K562 (cell line): ENCODE measurements around the gene STX12. TPM values are rescaled to one million over a fixed set of nuclear protein-coding genes. Genes with fewer than 3 reads are reported as not detected.

ENCODE experiments used
- ATF7 ChIP-seq: fragments of 450-650 bp; IDR thresholded peaks from 2 replicates; pipeline ENCODE4 v1.7.1; 2014; ENCODE audit warnings: mild to moderate bottlenecking, moderate library complexity
- CBX1 ChIP-seq: sonication (generic); IDR thresholded peaks from 2 replicates; pipeline ENCODE4 v1.6.1; 2016; ENCODE audit warnings: antibody characterized with exemption, low read depth, mild to moderate bottlenecking
- CBX3 ChIP-seq, 2 experiments: IDR thresholded peaks; 1 replicate in 1 of 2; 2 replicates in 1 of 2; pipeline ENCODE4 v1.6.1; 2012; ENCODE audit warnings: inconsistent platforms in 2 of 2, low read length in 2 of 2, borderline replicate concordance in 1 of 2, control low read depth in 1 of 2
- CHD2 ChIP-seq: IDR thresholded peaks from 2 replicates; pipeline ENCODE4 v1.6.1; 2011; ENCODE audit warnings: low read depth, low read length
- HCFC1 ChIP-seq: IDR thresholded peaks from 2 replicates; pipeline ENCODE4 v1.6.1; 2012; ENCODE audit warnings: low read depth, low read length, improper control_type of control experiment
- KAT7 ChIP-seq: sonication (generic); formaldehyde crosslinking; IDR thresholded peaks from 2 replicates; pipeline ENCODE4 v1.8.0; 2022; ENCODE audit warnings: missing genetic modification reagents, mild to moderate bottlenecking, borderline replicate concordance
- NCOR1 ChIP-seq: fragments of 450-650 bp; IDR thresholded peaks from 2 replicates; pipeline ENCODE4 v1.6.1; 2016; ENCODE audit warnings: mild to moderate bottlenecking, moderate library complexity
- NR2F6 ChIP-seq: fragments of 450-650 bp; formaldehyde crosslinking; IDR thresholded peaks from 2 replicates; pipeline ENCODE4 v1.4.0; 2020; ENCODE audit warnings: mild to moderate bottlenecking
- NRF1 ChIP-seq, 2 experiments: fragments of 450-650 bp; IDR thresholded peaks in 1 of 2; conservative IDR thresholded peaks in 1 of 2; 2 replicates each; pipeline ENCODE4 v1.6.1; 2014; ENCODE audit warnings: mild to moderate bottlenecking in 2 of 2
- PHF20 ChIP-seq: fragments of 450-650 bp; IDR thresholded peaks from 2 replicates; pipeline ENCODE4 v1.6.1; 2018; ENCODE audit not compliant: partially characterized antibody
- POLR2AphosphoS2 ChIP-seq: IDR thresholded peaks from 2 replicates; pipeline ENCODE4 v1.6.1; 2012; ENCODE audit warnings: low read length, improper control_type of control experiment
- POU5F1 ChIP-seq: fragments of 150-350 bp; IDR thresholded peaks from 2 replicates; pipeline ENCODE4 v1.6.1; 2014; ENCODE audit warnings: borderline replicate concordance, low read length, low read depth, mild to moderate bottlenecking; ENCODE audit not compliant: partially characterized antibody
- SMARCA5 ChIP-seq: fragments of 450-650 bp; IDR thresholded peaks from 2 replicates; pipeline ENCODE4 v1.6.1; 2016
- ZBTB8A ChIP-seq: fragments of 450-650 bp; IDR thresholded peaks from 2 replicates; pipeline ENCODE4 v1.6.1; 2018; ENCODE audit warnings: mild to moderate bottlenecking, moderate library complexity; ENCODE audit not compliant: partially characterized antibody
- ZFP36 ChIP-seq: fragments of 150-350 bp; IDR thresholded peaks from 2 replicates; pipeline ENCODE4 v1.6.1; 2018; ENCODE audit warnings: low read length, low read depth; ENCODE audit not compliant: partially characterized antibody
- ZNF134 ChIP-seq: fragments of 250-450 bp; sonication (Bioruptor Pico); conservative IDR thresholded peaks from 2 replicates; pipeline ENCODE4 v1.4.0; 2020
- ZNF143 ChIP-seq: sonication (generic); formaldehyde crosslinking; IDR thresholded peaks from 2 replicates; pipeline ENCODE4 v1.9.0; 2022; ENCODE audit warnings: mild to moderate bottlenecking, missing genetic modification reagents
- ZNF175 ChIP-seq: fragments of 200-800 bp; sonication (Bioruptor generic); IDR thresholded peaks from 2 replicates; pipeline ENCODE4 v1.6.1; 2016; ENCODE audit warnings: low read depth, mild to moderate bottlenecking, missing genetic modification characterization, missing compliant biosample characterization
- ZNF324 ChIP-seq: fragments of 250-450 bp; sonication (Bioruptor Pico); IDR thresholded peaks from 2 replicates; pipeline ENCODE4 v1.4.0; 2020; ENCODE audit warnings: mild to moderate bottlenecking
- ZNF507 ChIP-seq: conservative IDR thresholded peaks from 2 replicates; pipeline ENCODE4 v1.6.1; 2017; ENCODE audit warnings: missing genetic modification characterization, missing compliant biosample characterization
- ZNF75A ChIP-seq: fragments of 450-650 bp; formaldehyde crosslinking; IDR thresholded peaks from 2 replicates; pipeline ENCODE4 v1.4.0; 2020; ENCODE audit warnings: mild to moderate bottlenecking
- polyA plus RNA-seq, 8 experiments: library from polyadenylated mRNA; depleted of rRNA in 4 of 8; stranded (reverse) in 5 of 8; unstranded in 3 of 8; fragments of >200 nt; fragmentation: Nextera tagmentation in 2 of 8; fragmentation: Illumina TruSeq in 1 of 8; extraction: Ambion mirVana in 2 of 8; extraction: Trizol in 1 of 8; gene quantifications; 2 replicates each; pipeline versions ENCODE4 v1.2.1 to v1.2.3, GENCODE V29; 2011 to 2014; ENCODE audit warnings: inconsistent platforms in 1 of 8, missing spikeins in 1 of 8
- total RNA-seq, 7 experiments: library from RNA; depleted of rRNA in 6 of 7; stranded (reverse); fragments of >200 nt in 6 of 7; fragmentation: Illumina TruSeq in 2 of 7; extraction: Trizol in 2 of 7; gene quantifications; 2 replicates each; pipeline versions ENCODE4 v1.2.1 to v1.2.3, GENCODE V29; 2011 to 2021; ENCODE audit warnings: low replicate concordance in 1 of 7
- TF ChIP-seq, protein P1 (sequence below), 2 experiments: fragments of 450-650 bp in 1 of 2; IDR thresholded peaks; 2 replicates each; pipeline ENCODE4 v1.6.1; 2011 to 2017; ENCODE audit warnings: low read depth in 2 of 2, antibody characterized with exemption in 1 of 2, borderline replicate concordance in 1 of 2, low read length in 1 of 2, mild to moderate bottlenecking in 1 of 2, mixed read lengths in 1 of 2; ENCODE audit not compliant: control insufficient read depth in 1 of 2
- TF ChIP-seq, protein P2 (sequence below): fragments of 450-650 bp; IDR thresholded peaks from 2 replicates; pipeline ENCODE4 v1.6.1; 2016; ENCODE audit warnings: mild to moderate bottlenecking
- TF ChIP-seq, protein P3 (sequence below): sonication (generic); formaldehyde crosslinking; IDR thresholded peaks from 2 replicates; pipeline ENCODE4 v1.9.0; 2022; ENCODE audit warnings: mild to moderate bottlenecking, missing genetic modification reagents
- TF ChIP-seq, protein P4 (sequence below): fragments of 450-650 bp; IDR thresholded peaks from 2 replicates; pipeline ENCODE4 v1.6.1; 2016; ENCODE audit warnings: antibody characterized with exemption

Gene STX12
- total and polyA plus RNA-seq, 9 of the 15 experiments (the other 6 are each of a cell fraction or from before 2014, with no cell fraction given): 16.9 to 31.3 (median 25.7) TPM

DNA sequence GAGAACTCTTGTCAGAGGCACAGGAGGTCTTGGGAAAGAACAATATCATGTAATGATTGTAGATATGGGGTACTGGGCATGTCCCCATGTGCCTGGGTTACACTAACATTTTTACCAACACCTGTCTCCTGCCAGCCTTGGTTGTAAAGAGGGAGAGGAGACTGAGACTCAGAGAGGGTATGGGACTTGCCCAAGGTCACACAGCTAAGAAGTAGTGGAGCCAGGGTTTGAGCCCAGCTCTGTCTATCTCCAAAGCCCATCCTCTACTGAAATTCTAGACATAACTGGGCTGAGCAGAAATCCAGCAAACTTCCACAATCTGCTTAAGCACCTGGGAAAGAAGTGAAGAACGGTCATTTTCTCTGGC, 96.7 kb downstream of the STX12 start (continued):
- 0 out of 3 replicates have a peak, but pooled peaks of 1 of the 2 experiments have one; percentile 33 for TF ChIP-seq CBX3 (IDR thresholded peaks at IDR 0.05; ENCODE audit: borderline replicate concordance in 1 of 2, low read length in 2 of 2)
- no peak for TF ChIP-seq CHD2
- TF ChIP-seq, protein P1, sequence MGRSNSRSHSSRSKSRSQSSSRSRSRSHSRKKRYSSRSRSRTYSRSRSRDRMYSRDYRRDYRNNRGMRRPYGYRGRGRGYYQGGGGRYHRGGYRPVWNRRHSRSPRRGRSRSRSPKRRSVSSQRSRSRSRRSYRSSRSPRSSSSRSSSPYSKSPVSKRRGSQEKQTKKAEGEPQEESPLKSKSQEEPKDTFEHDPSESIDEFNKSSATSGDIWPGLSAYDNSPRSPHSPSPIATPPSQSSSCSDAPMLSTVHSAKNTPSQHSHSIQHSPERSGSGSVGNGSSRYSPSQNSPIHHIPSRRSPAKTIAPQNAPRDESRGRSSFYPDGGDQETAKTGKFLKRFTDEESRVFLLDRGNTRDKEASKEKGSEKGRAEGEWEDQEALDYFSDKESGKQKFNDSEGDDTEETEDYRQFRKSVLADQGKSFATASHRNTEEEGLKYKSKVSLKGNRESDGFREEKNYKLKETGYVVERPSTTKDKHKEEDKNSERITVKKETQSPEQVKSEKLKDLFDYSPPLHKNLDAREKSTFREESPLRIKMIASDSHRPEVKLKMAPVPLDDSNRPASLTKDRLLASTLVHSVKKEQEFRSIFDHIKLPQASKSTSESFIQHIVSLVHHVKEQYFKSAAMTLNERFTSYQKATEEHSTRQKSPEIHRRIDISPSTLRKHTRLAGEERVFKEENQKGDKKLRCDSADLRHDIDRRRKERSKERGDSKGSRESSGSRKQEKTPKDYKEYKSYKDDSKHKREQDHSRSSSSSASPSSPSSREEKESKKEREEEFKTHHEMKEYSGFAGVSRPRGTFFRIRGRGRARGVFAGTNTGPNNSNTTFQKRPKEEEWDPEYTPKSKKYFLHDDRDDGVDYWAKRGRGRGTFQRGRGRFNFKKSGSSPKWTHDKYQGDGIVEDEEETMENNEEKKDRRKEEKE (IDR thresholded peaks at IDR 0.05; ENCODE audit: borderline replicate concordance in 1 of 2, control insufficient read depth in 1 of 2, low read depth in 2 of 2, low read length in 1 of 2): no peak
- no peak for TF ChIP-seq POLR2AphosphoS2
- TF ChIP-seq ZNF175 (CRISPR knock-in tag): no peak
- TF ChIP-seq, protein P2, sequence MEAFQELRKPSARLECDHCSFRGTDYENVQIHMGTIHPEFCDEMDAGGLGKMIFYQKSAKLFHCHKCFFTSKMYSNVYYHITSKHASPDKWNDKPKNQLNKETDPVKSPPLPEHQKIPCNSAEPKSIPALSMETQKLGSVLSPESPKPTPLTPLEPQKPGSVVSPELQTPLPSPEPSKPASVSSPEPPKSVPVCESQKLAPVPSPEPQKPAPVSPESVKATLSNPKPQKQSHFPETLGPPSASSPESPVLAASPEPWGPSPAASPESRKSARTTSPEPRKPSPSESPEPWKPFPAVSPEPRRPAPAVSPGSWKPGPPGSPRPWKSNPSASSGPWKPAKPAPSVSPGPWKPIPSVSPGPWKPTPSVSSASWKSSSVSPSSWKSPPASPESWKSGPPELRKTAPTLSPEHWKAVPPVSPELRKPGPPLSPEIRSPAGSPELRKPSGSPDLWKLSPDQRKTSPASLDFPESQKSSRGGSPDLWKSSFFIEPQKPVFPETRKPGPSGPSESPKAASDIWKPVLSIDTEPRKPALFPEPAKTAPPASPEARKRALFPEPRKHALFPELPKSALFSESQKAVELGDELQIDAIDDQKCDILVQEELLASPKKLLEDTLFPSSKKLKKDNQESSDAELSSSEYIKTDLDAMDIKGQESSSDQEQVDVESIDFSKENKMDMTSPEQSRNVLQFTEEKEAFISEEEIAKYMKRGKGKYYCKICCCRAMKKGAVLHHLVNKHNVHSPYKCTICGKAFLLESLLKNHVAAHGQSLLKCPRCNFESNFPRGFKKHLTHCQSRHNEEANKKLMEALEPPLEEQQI: no peak
- TF ChIP-seq SMARCA5: peak; percentile 89
- TF ChIP-seq ZNF324 (CRISPR knock-in tag): no peak
- TF ChIP-seq, protein P3, sequence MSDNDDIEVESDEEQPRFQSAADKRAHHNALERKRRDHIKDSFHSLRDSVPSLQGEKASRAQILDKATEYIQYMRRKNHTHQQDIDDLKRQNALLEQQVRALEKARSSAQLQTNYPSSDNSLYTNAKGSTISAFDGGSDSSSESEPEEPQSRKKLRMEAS: no peak
- TF ChIP-seq PHF20: peak; percentile 34
- no peak for TF ChIP-seq HCFC1
- no peak for TF ChIP-seq ZNF143 (CRISPR knock-in tag)
- TF ChIP-seq, protein P4, sequence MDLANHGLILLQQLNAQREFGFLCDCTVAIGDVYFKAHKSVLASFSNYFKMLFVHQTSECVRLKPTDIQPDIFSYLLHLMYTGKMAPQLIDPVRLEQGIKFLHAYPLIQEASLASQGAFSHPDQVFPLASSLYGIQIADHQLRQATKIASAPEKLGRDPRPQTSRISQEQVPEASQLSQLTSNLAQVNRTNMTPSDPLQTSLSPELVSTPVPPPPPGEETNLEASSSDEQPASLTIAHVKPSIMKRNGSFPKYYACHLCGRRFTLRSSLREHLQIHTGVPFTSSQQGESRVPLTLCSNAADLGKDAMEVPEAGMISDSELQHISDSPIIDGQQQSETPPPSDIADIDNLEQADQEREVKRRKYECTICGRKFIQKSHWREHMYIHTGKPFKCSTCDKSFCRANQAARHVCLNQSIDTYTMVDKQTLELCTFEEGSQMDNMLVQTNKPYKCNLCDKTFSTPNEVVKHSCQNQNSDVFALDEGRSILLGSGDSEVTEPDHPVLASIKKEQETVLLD: no peak
- TF ChIP-seq NR2F6 (CRISPR knock-in tag): no peak
- TF ChIP-seq ZNF507 (tag): no peak
- TF ChIP-seq ATF7: no peak
- no peak for TF ChIP-seq NCOR1
- TF ChIP-seq CBX1: peak; percentile 52; the same call in 1 of the 2 replicates
- no peak for TF ChIP-seq ZBTB8A
- TF ChIP-seq KAT7 (CRISPR knock-in tag): no peak
- TF ChIP-seq ZFP36: peak; percentile 90
- TF ChIP-seq POU5F1: no peak
- no peak for TF ChIP-seq NRF1 (conservative IDR thresholded peaks at IDR 0.05 in 1 of 2, IDR thresholded peaks at IDR 0.05 in 1 of 2)
- no peak for TF ChIP-seq ZNF134
- TF ChIP-seq ZNF75A (CRISPR knock-in tag): no peak
